NT2/D1 (cell line): Measurements from ENCODE around the gene PTPRN2.

Experiments
- SUZ12 ChIP-seq: IDR thresholded peaks from 2 replicates; pipeline ENCODE4 v1.6.1; 2011; ENCODE audit not compliant: insufficient read length, insufficient read depth; ENCODE audit errors: extremely low read depth
- YY1 ChIP-seq: IDR thresholded peaks from 2 replicates; pipeline ENCODE4 v1.6.1; 2011; ENCODE audit not compliant: insufficient read length, insufficient read depth
- ZNF274 ChIP-seq: IDR thresholded peaks from 2 replicates; pipeline ENCODE4 v1.6.1; 2011; ENCODE audit warnings: mild to moderate bottlenecking, low read depth, low read length

- TF ChIP-seq SUZ12 (no peak), YY1 (no peak), ZNF274 (no peak)
Measured at GRCh38 chr7:158486919-158487318, 100.7 kb downstream of the PTPRN2 start.
